DMS53 (cell line): ENCODE data around the gene ANTXRL.

ENCODE experiments used
- DNase-seq: peaks from one replicate; lab custom pipeline; 2025; lab: John Stamatoyannopoulos, UW

Gene ANTXRL

DNA sequence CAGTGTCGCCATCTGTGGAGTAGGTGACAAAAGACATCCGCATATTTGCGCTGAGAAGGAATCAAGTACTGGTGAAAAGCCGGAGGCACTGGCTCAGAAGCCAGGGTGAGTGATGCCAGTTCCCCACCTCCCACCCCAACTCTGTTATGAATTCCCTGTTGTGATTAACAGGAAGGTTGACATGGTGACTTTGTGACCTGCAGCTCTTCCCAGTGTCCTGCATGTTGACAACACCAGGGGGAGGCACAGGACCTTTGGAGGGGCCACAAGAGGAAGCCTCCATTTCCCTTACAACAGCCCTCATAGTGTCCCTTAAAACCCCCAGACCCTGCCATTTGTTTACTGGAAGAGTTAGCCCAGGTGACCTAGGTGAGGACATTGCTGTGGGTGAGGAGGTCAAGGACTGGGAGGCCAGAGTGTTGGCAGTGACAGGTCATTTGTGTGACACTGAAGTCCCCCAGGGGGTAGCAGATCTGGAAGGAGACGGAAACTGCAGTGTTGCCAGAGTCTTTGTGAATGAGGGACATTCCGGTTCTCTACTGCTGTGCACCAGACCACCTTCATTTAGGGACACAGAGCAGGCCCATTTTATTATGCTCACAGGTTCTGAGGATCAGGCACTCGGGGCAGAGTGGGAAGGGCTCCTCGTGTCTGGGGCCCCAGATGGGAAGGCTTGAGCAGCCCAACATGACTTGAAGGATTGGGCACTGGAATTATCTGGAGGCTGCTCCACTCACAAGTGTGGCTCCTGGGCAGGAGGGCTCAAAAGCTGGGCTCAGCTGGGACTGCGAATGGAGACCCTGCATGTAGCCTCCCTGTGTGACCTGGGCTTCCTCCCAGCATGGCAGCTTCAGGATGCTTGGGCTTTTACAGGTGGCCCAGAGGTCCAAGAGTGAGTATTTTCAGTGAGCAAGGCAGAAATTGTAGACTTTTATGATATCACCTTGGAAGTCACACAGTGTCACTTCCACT is 13.0 kb upstream of the ANTXRL start:
- peak; percentile 41 for DNase-seq

- no peak for DNase-seq
These were observed 9.0 kb upstream of the ANTXRL start for GRCh38 chr10:46277840-46278239.

GRCh38 chr10:46282421-46282831 is 4.4 kb upstream of the ANTXRL start:
- peak; percentile 13 for DNase-seq

DNA sequence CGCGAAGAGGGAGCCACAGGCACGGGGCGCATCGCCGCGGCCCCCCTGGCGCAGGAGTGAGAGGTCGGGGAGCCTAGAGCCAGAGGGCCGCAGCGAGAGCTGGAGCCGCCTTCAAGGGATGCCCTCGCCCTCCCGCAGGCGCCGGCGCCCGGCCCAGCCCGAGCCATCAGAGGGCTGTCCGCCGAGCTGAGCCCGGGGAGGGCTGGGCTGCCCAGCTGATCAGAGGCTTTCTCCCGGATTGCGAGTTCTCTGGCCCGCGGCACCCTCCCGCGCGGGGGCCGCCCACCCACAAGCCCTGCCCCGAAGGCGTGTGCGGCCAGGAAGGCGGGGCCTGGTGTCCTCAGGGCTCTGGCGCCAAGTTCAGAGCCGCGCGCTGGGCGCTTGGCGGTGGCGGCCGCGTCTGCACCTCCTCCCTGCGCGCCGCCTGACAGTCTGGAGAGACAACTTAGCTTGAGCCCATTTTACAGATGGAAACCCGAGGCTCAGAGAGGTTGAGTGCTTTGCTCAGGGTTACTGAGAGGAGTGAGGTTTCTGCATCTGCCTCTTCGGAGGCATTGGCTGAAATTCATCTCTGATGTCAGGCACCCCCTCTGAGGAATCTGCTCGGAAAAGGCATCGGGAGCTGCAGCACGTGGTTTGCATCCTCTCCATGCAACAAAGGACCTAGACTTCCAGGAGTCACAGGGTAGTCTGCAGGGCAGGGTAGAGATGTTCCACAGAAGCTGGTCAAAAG is 3.8 kb upstream of the ANTXRL start:
- DNase-seq: peak; percentile 88

GRCh38 chr10:46283580-46284285 is 3.1 kb upstream of the ANTXRL start:
- DNase-seq: peak; percentile 23

- peak; percentile 79 for DNase-seq
These were observed 2.2 kb upstream of the ANTXRL start for GRCh38 chr10:46284286-46285229.

DNA sequence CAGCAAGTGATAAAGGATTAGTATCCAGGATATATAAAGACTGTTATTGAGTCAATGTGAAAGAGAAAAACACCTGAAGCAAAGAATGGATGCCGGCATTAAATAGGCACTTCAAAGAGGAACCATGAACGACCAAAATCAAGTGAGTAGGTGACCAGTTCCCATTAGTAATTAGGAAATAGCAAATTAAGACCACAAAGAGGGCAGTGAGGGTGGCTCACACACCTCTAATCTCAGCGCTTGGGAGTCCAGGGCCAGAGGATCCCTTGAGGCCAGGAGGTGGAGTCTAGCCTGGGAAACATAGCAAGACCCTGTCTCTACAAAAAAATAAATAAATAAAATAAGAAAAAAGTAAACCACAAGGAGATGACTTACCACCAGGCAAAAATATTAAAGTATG is 1.5 kb upstream of the ANTXRL start:
- DNase-seq: no peak

GRCh38 chr10:46285966-46286620 is 704 bp upstream of the ANTXRL start:
- DNase-seq: no peak

- DNase-seq: no peak
These were observed 1.2 kb downstream of the ANTXRL start for GRCh38 chr10:46287846-46288477.

DNA sequence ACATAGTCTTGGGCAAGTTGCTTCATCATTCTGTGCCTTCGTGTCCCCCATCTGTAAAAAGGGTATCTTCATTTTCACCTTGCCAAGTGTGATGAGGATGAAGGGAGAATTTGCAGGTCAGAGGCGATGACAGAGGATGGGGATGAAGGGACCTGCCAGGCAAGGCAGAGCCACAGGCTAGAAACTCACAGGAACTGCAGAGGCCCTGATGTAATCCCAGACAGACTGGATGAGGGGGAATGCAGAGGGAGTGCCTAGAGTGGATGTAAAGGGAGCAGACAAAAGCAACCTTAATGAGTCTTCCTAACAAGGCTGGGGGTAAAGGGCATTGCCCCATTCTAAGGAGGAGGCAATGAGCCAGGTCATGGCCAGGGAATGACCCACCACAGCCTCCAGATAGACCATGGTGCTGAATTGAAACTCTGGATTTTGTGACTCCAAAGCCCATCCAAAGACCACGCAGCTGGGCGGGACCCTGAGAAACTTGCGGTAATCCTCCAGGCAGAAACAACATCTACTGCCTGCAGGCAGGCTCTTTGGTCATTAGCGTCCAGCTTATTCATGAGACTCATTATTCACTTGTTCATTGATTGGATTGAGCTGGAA is 1.9 kb downstream of the ANTXRL start:
- DNase-seq: no peak

- DNase-seq: no peak
These were observed 2.5 kb downstream of the ANTXRL start for GRCh38 chr10:46289209-46289810.

GRCh38 chr10:46290101-46290886 is 3.5 kb downstream of the ANTXRL start:
- DNase-seq: no peak

- no peak for DNase-seq
These were observed 5.2 kb downstream of the ANTXRL start for GRCh38 chr10:46291817-46292572.

- no peak for DNase-seq
These were observed 5.8 kb downstream of the ANTXRL start for GRCh38 chr10:46292573-46293023.

DNA sequence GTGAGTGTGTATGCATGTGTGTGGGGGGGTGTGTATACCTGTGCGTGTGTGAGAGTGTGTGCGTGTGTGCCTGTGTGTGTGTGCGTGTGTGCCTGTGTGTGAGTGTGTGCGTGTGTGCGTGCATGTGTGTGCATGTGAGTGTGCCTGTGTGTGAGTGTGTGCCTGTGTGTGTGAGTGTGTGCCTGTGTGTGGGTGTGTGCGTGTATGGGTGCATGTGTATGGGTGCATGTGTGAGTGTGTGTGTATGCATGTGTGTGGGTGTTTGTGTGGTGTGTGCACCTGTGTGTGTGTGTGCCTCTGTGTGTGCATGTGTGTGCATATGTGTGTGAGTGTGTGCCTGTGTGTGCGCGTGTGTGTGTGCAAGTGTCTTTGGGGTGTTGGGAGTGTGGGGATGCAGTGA is 6.4 kb downstream of the ANTXRL start:
- no peak for DNase-seq

DNA sequence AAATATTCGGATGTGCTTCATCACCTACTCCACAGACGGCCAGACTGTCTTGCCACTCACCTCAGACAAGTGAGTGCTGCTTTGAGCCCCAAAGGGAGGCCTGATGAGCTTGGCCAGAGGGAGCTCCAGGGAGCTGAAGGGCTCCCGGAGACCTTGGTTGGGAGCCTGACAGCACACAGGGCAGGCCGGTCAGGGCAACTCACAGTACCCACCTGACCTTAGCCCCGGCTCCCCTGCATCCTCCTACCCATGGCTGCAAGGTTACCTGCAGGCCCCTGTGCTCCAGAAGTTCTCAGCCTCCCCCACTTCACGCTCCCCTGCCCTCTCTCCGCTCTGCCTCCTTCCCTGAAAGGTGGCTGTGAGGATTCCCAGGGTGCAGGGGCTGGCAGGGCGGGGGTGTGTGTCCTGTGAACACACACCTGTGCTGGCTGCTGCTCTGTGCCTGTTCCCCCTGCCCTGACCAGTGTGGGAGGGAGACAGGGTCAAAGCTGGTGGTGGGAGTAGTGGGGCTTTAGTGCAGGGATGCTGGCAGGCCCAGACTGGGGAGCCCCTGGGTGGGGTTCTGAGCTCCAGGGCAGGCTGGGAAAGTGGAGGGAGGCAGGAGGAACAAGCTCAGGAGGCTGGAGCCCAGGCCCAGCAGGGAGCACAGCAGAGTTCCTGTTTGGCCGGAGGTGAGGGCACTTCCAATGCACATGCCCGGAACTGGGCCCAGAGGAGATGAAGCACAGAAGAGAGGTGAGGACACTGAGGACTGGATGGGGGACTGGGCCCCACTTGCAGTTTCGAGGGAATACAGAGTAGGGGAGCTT is 7.2 kb downstream of the ANTXRL start:
- DNase-seq: peak; percentile 43
